ENCODE measurements around the gene IL17REL.

Gene IL17REL

GRCh38 chr22:49966041-49966773, 46.4 kb downstream of the IL17REL start:
- DNase-seq: no peak

GRCh38 chr22:49965091-49966040, 47.2 kb downstream of the IL17REL start:
- no peak for DNase-seq

GRCh38 chr22:49964136-49965090, 48.2 kb downstream of the IL17REL start:
- no peak for DNase-seq

GRCh38 chr22:49963647-49964026, 48.9 kb downstream of the IL17REL start:
- DNase-seq: no peak

GRCh38 chr22:49962751-49963646, 49.6 kb downstream of the IL17REL start:
- no peak for DNase-seq

- DNase-seq: peak; percentile 70
These were observed 50.4 kb downstream of the IL17REL start for GRCh38 chr22:49962012-49962750.

GRCh38 chr22:49961601-49962011, 51.0 kb downstream of the IL17REL start:
- DNase-seq: no peak

- peak; percentile 57 for DNase-seq
These were observed 51.5 kb downstream of the IL17REL start for GRCh38 chr22:49961005-49961600.

- DNase-seq: peak; percentile 97
These were observed 52.2 kb downstream of the IL17REL start, which contains the start of gene PIM3 for GRCh38 chr22:49960159-49961004. Gene PIM3 (plus strand): TSS chr22:49960772. CDS start chr22:49960948, 176 bp downstream.

- DNase-seq: peak; percentile 35
These were observed 52.8 kb downstream of the IL17REL start for GRCh38 chr22:49959782-49960158.

GRCh38 chr22:49958931-49959781, 53.4 kb downstream of the IL17REL start:
- DNase-seq: no peak

- no peak for DNase-seq
These were observed 54.1 kb downstream of the IL17REL start for GRCh38 chr22:49958366-49958921.

- DNase-seq: no peak
These were observed 54.7 kb downstream of the IL17REL start for GRCh38 chr22:49957826-49958365.

GRCh38 chr22:49956914-49957825, 55.4 kb downstream of the IL17REL start:
- DNase-seq: no peak

- no peak for DNase-seq
These were observed 56.2 kb downstream of the IL17REL start for GRCh38 chr22:49956418-49956770.

GRCh38 chr22:49955581-49956417, 56.8 kb downstream of the IL17REL start:
- DNase-seq: no peak

All from hematopoietic multipotent progenitor cell treated with erythropoietin and hydrocortisone succinate and interleukin-3 and kit ligand, for 6 days (in vitro differentiated cells).